Esophagus (tissue), 2 donors: ENCODE results near the gene SGCD. TPM values are rescaled to one million over a fixed set of nuclear protein-coding genes. Genes with fewer than 3 reads are reported as not detected.

ENCODE experiments used
- H3K27ac ChIP-seq, 2 donors: one replicate each; pipeline ENCODE4 v1.5.1; 2013; ENCODE audit warnings: low read depth in 2 of 2, mild to moderate bottlenecking in 2 of 2, inconsistent platforms in 1 of 2, low read length in 1 of 2, moderate library complexity in 1 of 2
- H3K27me3 ChIP-seq, 2 donors: one replicate each; pipeline ENCODE4 v1.6.1; 2013; ENCODE audit warnings: low read length in 2 of 2, control low read depth in 1 of 2, mild to moderate bottlenecking in 1 of 2; ENCODE audit not compliant: insufficient read depth in 2 of 2, control insufficient read depth in 1 of 2
- H3K36me3 ChIP-seq, 2 donors: one replicate each; pipeline ENCODE4 v1.6.1; 2013; ENCODE audit warnings: low read length in 1 of 2; ENCODE audit not compliant: control insufficient read depth in 2 of 2, insufficient read depth in 2 of 2
- H3K4me1 ChIP-seq, 2 donors: one replicate each; pipeline ENCODE4 v1.6.1; 2013; ENCODE audit warnings: low read length in 1 of 2; ENCODE audit not compliant: control insufficient read depth in 2 of 2, insufficient read depth in 2 of 2
- H3K4me3 ChIP-seq, 2 donors: one replicate each; pipeline ENCODE4 v1.5.1; 2013; ENCODE audit warnings: low read length in 2 of 2, mild to moderate bottlenecking in 2 of 2, low read depth in 1 of 2, moderate library complexity in 1 of 2
- H3K9me3 ChIP-seq, 2 donors: one replicate each; pipeline ENCODE4 v1.6.1; 2013; ENCODE audit warnings: mild to moderate bottlenecking in 2 of 2, low read depth in 1 of 2, low read length in 1 of 2, moderate library complexity in 1 of 2; ENCODE audit not compliant: control insufficient read depth in 2 of 2, insufficient read depth in 1 of 2
- WGBS, 2 donors: extraction: QIAGEN DNeasy Blood & Tissue Kit; methylation state at CpG; one replicate each; pipeline ENCODE4 v1.1.7; 2013; 5-methylcytosine and 5-hydroxymethylcytosine counted together
- polyA plus RNA-seq, 2 donors: library from polyadenylated mRNA; stranded (reverse); fragments of 200-250 nt; gene quantifications; one replicate each; pipeline ENCODE4 v1.2.3, GENCODE V29; 2013
- donor health status: healthy with polysubstance abuse.
- donor health status: Bipolar disorder and iron deficiency.

SGCD gene
- polyA plus RNA-seq, 2 donors, result 0.35 to 0.84 TPM

DNA sequence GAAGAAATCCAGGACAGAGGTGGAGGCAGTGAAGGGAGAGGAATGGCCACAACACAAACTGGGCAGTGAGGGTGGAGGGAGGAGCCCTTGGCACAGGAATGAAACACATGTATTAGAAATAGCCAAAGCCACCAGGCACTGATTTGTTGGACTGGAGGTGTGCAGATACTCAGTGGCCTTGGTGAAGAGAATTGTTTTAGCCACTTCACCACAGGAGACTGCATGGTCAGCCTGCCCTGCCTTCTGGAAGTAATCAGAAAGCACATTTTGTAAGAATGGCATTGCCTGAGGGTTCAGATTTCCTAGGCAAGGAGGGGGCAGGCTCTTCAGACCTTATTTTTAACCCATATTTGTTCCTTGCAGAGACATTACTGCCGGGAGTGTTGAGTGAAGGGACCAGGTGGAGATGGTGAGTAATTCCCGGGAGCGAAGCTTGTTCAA, 2.2 kb downstream of the SGCD start:
- WGBS, 2 donors, result 90% methylated on average over 3 of the region's 3 CpGs
- Histone ChIP-seq H3K27ac (no peak overlapping the region), H3K4me3 (no peak overlapping the region)

GRCh38 chr5:156330141-156330870, 3.3 kb downstream of the SGCD start:
- Histone ChIP-seq H3K9me3 (no peaks in the 10 kb centered on the region), H3K27ac (no peak overlapping the region), H3K27me3 (no peaks in the 10 kb centered on the region), H3K4me3 (no peak overlapping the region), H3K36me3 (no peaks in the 10 kb centered on the region), H3K4me1 (no peaks in the 10 kb centered on the region)
- WGBS, 2 donors, result 80 to 83% methylated on average over 7 of the region's 7 CpGs

More for the DNA sequence above, 2.2 kb downstream of the SGCD start:
- H3K27me3 ChIP-seq, result no peaks in the 10 kb centered on the region
- H3K9me3 ChIP-seq, result no peaks in the 10 kb centered on the region
- H3K36me3 ChIP-seq, result no peaks in the 10 kb centered on the region
- H3K4me1 ChIP-seq, result no peaks in the 10 kb centered on the region

GRCh38 chr5:156331181-156331580, 4.2 kb downstream of the SGCD start:
- Histone ChIP-seq H3K9me3 (peaks cover 0 to 3% of the 10 kb centered on the region in 2 donors), H3K27ac (no peak overlapping the region), H3K36me3 (no peaks in the 10 kb centered on the region)

DNA sequence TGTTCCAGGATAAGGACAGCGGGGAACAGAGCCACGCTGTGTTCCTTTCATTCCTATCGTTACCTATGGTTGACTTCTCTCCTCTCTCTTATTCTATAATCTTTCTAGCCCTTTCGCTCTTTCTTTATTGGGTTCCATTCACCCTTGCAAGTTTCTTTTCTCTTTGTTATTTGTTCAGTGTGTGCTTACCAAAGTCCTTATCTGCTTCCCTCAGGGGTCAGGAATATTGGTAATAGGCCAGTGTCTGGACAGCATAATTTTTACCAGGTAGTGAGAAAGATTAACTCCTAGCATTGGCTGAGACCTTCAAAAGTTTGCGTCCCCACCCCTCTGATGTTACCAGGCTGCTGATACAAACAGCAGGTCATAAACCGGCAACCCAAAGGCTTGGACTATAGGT, 4.9 kb downstream of the SGCD start:
- Histone ChIP-seq H3K27me3 (no peaks in the 10 kb centered on the region), H3K4me3 (no peak overlapping the region), H3K36me3 (no peaks in the 10 kb centered on the region), H3K4me1 (no peaks in the 10 kb centered on the region), H3K9me3 (peaks cover 0 to 3% of the 10 kb centered on the region in 2 donors), H3K27ac (no peak overlapping the region)
- WGBS, 2 donors, result 79 to 83% methylated on average over 6 of the region's 6 CpGs

More at GRCh38 chr5:156331181-156331580, 4.2 kb downstream of the SGCD start:
- Histone ChIP-seq H3K27me3 (no peaks in the 10 kb centered on the region), H3K4me3 (no peak overlapping the region), H3K4me1 (no peaks in the 10 kb centered on the region)
- 23 to 41% methylated on average over 1 of the region's 1 CpG for WGBS, 2 donors

DNA sequence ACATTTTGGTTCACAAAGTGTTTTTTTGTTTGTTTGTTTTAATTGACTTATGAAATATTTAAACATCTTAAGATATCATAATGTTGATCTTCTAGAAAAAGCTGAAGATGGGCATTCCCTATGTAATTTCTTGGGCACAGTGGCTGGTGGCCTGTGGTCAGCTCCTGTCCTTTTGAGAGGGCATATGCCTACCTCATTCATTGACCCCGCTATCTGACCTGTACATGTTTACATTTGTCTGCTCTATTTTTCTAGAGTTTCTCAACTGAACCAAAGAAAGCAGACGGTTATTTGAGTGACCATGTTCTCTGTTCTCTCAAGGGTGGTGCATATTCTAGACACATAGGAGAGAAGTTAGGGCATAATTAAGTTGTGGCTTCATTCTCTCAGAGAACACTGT, 5.3 kb downstream of the SGCD start:
- Histone ChIP-seq H3K27ac (no peak overlapping the region), H3K9me3 (peaks cover 0 to 3% of the 10 kb centered on the region in 2 donors), H3K4me1 (no peaks in the 10 kb centered on the region), H3K36me3 (no peaks in the 10 kb centered on the region), H3K4me3 (no peak overlapping the region), H3K27me3 (no peaks in the 10 kb centered on the region)
- WGBS, 2 donors, result 42 to 47% methylated on average over 2 of the region's 2 CpGs

DNA sequence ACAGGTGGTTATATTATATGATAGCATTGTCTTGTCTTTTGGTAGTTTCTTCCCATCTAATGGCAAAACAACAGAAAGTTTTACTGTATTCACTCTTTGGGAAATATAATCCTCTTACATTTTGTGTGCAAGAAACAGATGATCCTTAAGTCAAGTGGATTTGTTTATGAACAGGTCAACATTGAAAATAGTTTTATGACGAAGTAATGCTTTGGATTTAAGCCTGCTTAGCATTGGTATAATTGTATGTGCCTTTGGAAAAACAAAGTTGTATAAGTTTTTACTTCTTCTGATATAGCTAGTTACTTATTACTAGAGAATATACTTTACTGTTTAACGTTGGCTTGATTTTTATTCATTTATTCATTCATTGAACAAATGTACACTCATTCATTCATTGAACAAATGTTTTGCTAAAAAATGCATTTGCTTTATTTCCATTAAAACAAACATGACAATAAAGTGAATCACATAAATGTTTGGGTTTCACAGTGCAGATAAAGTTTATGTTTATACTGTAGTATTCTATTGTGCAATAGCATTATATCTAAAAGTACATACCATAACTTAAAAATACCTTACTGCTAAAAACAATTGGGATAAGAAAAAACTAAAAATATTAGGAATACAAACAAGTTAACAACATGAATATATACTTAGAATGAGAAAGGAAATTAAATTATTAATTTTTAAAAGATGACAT, 12.3 kb downstream of the SGCD start:
- Histone ChIP-seq H3K9me3 (peaks cover 0 to 5% of the 10 kb centered on the region in 2 donors), H3K4me3 (no peak overlapping the region), H3K4me1 (no peaks in the 10 kb centered on the region), H3K27me3 (no peaks in the 10 kb centered on the region), H3K36me3 (no peaks in the 10 kb centered on the region), H3K27ac (no peak overlapping the region)
- WGBS, 2 donors, result 61 to 63% methylated on average over 2 of the region's 2 CpGs

DNA sequence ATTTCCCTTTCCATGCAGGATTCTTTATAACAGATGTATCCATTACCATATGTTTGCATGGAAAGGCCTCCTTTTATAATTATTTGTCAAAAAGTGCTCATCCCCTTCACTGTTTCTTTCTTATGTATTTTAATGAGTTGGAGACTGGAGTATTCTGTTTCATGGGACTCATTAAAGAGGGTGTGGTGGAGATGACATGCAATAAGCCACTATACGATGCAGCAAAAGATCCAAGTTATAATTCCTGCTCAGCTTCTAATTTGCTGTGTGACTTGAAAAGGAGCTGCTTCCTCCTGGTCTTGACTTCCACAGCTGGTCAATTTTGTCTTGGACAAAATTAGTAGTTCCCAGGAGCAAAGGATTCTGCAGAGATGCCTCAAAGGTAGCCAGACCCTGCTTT, 13.9 kb downstream of the SGCD start:
- H3K27me3 ChIP-seq, result no peaks in the 10 kb centered on the region
- H3K9me3 ChIP-seq, result peaks cover 0 to 3% of the 10 kb centered on the region in 2 donors
- H3K27ac ChIP-seq, result no peak overlapping the region
- no peaks in the 10 kb centered on the region for H3K4me1 ChIP-seq
- no peak overlapping the region for H3K4me3 ChIP-seq
- no peaks in the 10 kb centered on the region for H3K36me3 ChIP-seq
- WGBS, 2 donors, result 72 to 84% methylated on average over 1 of the region's 1 CpG

- Histone ChIP-seq H3K4me1 (no peaks in the 10 kb centered on the region), H3K36me3 (no peaks in the 10 kb centered on the region), H3K9me3 (no peaks in the 10 kb centered on the region), H3K4me3 (no peak overlapping the region), H3K27me3 (no peaks in the 10 kb centered on the region), H3K27ac (no peak overlapping the region)
- WGBS, 2 donors, result 66 to 81% methylated on average over 2 of the region's 2 CpGs
Measured at GRCh38 chr5:156350256-156350655, 23.3 kb downstream of the SGCD start.

DNA sequence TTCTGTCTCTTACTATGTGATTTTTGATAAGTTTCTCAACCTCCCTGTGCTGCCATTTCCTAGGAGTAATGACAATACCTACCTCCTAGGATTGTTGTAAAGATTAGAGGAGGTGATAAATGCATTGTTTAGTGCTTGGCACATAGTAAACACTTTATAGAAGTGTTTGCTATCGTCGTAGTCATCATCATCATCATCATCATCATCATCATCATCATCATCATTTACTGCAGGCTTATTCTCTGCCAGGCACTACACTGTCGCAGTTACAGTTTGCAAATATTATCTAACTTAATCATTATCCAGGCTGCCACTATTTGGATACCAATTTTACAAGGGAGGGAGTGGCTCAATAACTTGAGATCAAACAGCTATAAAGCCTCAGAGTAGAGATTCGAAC, 24.5 kb downstream of the SGCD start:
- H3K9me3 ChIP-seq, result no peaks in the 10 kb centered on the region
- H3K27me3 ChIP-seq, result no peaks in the 10 kb centered on the region
- no peaks in the 10 kb centered on the region for H3K36me3 ChIP-seq
- no peak overlapping the region for H3K27ac ChIP-seq
- H3K4me3 ChIP-seq, result no peak overlapping the region
- 74 to 77% methylated on average over 4 of the region's 4 CpGs for WGBS, 2 donors
- H3K4me1 ChIP-seq, result no peaks in the 10 kb centered on the region

DNA sequence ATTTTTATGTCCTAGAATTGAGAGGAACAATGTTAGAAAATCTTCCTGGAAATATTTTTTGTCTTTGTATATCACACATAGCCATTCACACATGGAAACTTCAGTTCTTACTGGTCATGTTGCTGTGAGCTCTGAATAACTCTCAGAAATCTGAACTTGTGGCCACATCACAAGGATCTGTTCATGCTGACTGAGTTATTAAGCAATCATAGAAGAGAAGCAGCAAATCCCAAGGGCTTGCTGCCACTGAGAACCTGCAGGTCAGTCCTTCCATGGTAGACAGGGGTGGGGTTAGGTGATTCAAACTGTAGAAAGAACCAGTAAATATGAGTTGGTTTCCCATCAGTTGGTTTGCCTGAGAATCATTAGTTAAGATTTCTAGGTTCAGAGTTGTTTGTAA, 27.6 kb downstream of the SGCD start:
- Histone ChIP-seq H3K27ac (no peak overlapping the region), H3K4me3 (no peak overlapping the region), H3K36me3 (no peaks in the 10 kb centered on the region), H3K9me3 (no peaks in the 10 kb centered on the region), H3K4me1 (no peaks in the 10 kb centered on the region), H3K27me3 (no peaks in the 10 kb centered on the region)
